T-cell (primary cell): Measurements from ENCODE around the gene NRXN2. TPM values are rescaled to one million over a fixed set of nuclear protein-coding genes. Genes with fewer than 3 reads are reported as not detected.

Experiments
- ATAC-seq, 4 experiments: fragments of 200-7000 bp in 3 of 4; fragments of 150-1000 bp in 1 of 4; cut with Tn5 transposase; replicated peaks in 1 of 4; 1 replicate in 3 of 4; 2 replicates in 1 of 4; pipeline ENCODE4 v1.10.0; 2021; ENCODE audit warnings: moderate library complexity in 3 of 4, mild to moderate bottlenecking in 2 of 4, moderate number of reproducible peaks in 1 of 4
- CTCF ChIA-PET, 2 donors: fragments of 300-600 bp; sonication (Branson Sonifier 250); formaldehyde crosslinking; loops; one replicate each; lab custom pipeline; 2022; ENCODE audit warnings: antibody characterized with exemption in 2 of 2; lab: Charles Lee
- POLR2A ChIA-PET, 2 donors: fragments of 300-600 bp; sonication (Branson Sonifier 250); formaldehyde crosslinking; loops; one replicate each; lab custom pipeline; 2022; ENCODE audit warnings: antibody characterized with exemption in 2 of 2; lab: Charles Lee
- DNase-seq, 35 experiments: peaks; one replicate each; pipeline versions ENCODE4 v3.0.0 to v3.0.0-alpha.2; 2013 to 2023
- H3K27ac ChIP-seq: one replicate; pipeline ENCODE4 v1.5.1; 2013; ENCODE audit warnings: low read length
- H3K27me3 ChIP-seq, 2 experiments: replicated peaks in 1 of 2; 1 replicate in 1 of 2; 2 replicates in 1 of 2; pipeline versions ENCODE4 v1.6.1 to v1.7.0; 2013; ENCODE audit warnings: low read length in 1 of 2, mixed read lengths in 1 of 2; ENCODE audit not compliant: control insufficient read depth in 2 of 2, insufficient read depth in 2 of 2; ENCODE audit errors: extremely low read depth in 1 of 2
- H3K36me3 ChIP-seq, 2 donors: 1 replicate in 1 of 2; 2 replicates in 1 of 2; pipeline versions ENCODE4 v1.6.1 to v1.7.0; 2013; ENCODE audit warnings: low read length in 1 of 2; ENCODE audit not compliant: control insufficient read depth in 2 of 2, insufficient read depth in 1 of 2; ENCODE audit errors: extremely low read depth in 1 of 2
- H3K4me1 ChIP-seq, 2 experiments: 1 replicate in 1 of 2; 2 replicates in 1 of 2; pipeline versions ENCODE4 v1.6.1 to v1.7.0; 2013; ENCODE audit warnings: low read length in 2 of 2, mixed read lengths in 1 of 2; ENCODE audit not compliant: insufficient read depth in 2 of 2, control insufficient read depth in 1 of 2; ENCODE audit errors: extremely low read depth in 1 of 2
- H3K4me3 ChIP-seq, 2 donors: 1 replicate in 1 of 2; 2 replicates in 1 of 2; pipeline versions ENCODE4 v1.5.1 to v1.7.0; 2013; ENCODE audit warnings: mild to moderate bottlenecking in 2 of 2, low read length in 1 of 2, moderate library complexity in 1 of 2; ENCODE audit not compliant: control insufficient read depth in 1 of 2; ENCODE audit errors: extremely low read depth in 1 of 2
- H3K9me3 ChIP-seq: 2 replicates; pipeline ENCODE4 v1.7.0; 2013
- H3K27ac Mint-ChIP-seq, 2 donors: one replicate each; pipeline ENCODE4 v1.8.0; 2020 to 2021; ENCODE audit warnings: mild to moderate bottlenecking in 2 of 2, mixed read lengths in 2 of 2
- H3K27me3 Mint-ChIP-seq, 2 donors: one replicate each; pipeline ENCODE4 v1.8.0; 2021 to 2022; ENCODE audit warnings: mixed read lengths in 2 of 2
- H3K36me3 Mint-ChIP-seq: one replicate; pipeline ENCODE4 v1.8.0; 2021; ENCODE audit warnings: mixed read lengths
- H3K4me1 Mint-ChIP-seq, 3 donors: one replicate each; pipeline ENCODE4 v1.8.0; 2020 to 2022; ENCODE audit warnings: mixed read lengths in 3 of 3, mild to moderate bottlenecking in 1 of 3
- H3K4me3 Mint-ChIP-seq, 3 donors: one replicate each; pipeline ENCODE4 v1.8.0; 2020 to 2022; ENCODE audit warnings: mild to moderate bottlenecking in 3 of 3, mixed read lengths in 3 of 3, moderate library complexity in 3 of 3
- H3K9me3 Mint-ChIP-seq, 3 donors: one replicate each; pipeline ENCODE4 v1.8.0; 2020 to 2022; ENCODE audit warnings: mixed read lengths in 3 of 3
- WGBS: methylation state at CpG from one replicate; pipeline ENCODE4 v1.1.5; 2013; ENCODE audit warnings: missing lambda C conversion rate; ENCODE audit not compliant: insufficient coverage; 5-methylcytosine and 5-hydroxymethylcytosine counted together
- total RNA-seq, 35 experiments: library from RNA in 6 of 35; stranded (reverse) in 6 of 35; fragments of 120-200 nt in 1 of 35; gene quantifications; one replicate each; pipeline versions ENCODE4 v1.2.1 to v1.2.4 and lab custom pipeline; 2013 to 2026

NRXN2 gene
- total RNA-seq, 5 donors from 2014 or later (not counting 1 experiment from before 2014, with no cell fraction given): 0.43 to 0.70 (median 0.47) TPM; not detected in 2

DNA sequence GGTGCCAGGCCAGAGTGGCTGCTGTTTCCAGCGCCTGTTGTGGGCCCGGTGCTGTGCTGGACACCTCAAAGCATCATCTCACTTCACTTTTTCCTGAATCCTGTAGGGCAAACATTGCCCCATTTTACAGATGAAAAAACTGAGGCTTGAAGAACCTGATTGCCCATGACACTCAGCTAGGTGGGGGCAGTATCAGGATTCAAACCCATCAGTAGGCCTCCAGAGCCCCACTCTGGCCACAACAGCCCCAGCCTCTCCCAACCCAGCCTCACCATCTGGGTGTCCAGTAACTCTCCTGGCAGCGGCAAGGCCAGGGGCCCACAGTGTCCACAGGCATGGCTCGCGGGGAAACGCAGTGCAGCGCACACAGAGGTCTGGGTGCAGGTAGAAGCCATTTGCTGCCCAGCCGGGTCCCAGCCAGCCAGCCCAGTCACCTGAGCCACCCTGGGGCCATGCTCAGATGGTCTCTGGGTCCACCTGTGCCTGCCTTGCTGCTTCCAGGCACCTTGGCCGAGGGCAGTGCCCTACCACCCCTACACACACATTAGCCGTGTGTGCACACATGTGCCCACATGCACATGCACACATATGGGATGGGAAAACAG is 120.4 kb downstream of the NRXN2 start:
- Mint-ChIP-seq H3K27ac (no peak overlapping the region), H3K36me3 (no peaks in the 10 kb centered on the region), H3K27me3 (peaks cover 0 to 10% of the 10 kb centered on the region in 2 donors), H3K4me3 (no peak overlapping the region), H3K9me3 (no peaks in the 10 kb centered on the region), H3K4me1 (no peaks in the 10 kb centered on the region)
- 90% methylated on average over 10 of the region's 10 CpGs for WGBS
- H3K4me3 ChIP-seq: no peak overlapping the region
- ChIA-PET CTCF (no interaction called here), POLR2A (no interaction called here)
- H3K36me3 ChIP-seq: no peaks in the 10 kb centered on the region
- DNase-seq: no peak
- peaks cover 0 to 45% of the 10 kb centered on the region in 2 experiments for H3K27me3 ChIP-seq
- no peaks in the 10 kb centered on the region for H3K4me1 ChIP-seq
- no peaks in the 10 kb centered on the region for H3K9me3 ChIP-seq
- H3K27ac ChIP-seq: no peak overlapping the region
- ATAC-seq: no peak

DNA sequence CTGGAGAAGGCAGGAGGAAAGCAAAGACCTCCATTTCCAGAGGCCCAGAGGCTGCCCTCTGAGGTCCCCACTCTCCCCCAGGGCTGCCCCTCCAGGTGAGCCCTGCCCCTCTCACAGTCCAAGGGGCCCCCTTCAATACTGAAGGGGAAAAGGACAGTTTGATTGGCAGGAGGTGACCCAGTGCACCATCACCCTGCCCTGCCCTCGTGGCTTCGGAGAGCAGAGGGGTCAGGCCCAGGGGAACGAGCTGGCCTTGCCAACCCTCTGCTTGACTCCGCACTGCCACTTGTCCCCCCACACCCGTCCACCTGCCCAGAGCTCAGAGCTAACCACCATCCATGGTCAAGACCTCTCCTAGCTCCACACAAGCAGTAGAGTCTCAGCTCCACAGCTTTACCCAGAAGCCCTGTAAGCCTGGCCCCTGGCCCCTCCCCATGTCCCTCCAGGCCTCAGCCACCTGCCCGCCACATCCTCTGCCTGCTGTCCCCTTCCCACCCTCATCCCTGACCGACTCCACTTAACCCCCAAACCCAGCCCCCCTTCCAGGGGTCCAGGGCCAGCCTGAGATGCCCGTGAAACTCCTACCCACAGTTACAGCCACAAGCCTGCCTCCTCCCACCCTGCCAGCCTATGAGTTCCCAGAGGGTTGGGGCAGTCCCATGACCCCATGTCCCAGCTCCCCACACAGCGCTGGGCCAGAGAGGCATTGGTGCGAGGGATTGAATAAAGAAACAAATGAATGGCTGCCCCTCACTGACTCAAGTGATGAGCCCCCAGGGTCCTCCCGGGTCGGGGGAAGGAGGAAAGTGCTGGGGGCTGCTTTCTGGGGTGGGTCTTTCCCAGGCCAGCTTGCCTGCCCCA is 121.2 kb downstream of the NRXN2 start:
- no peaks in the 10 kb centered on the region for H3K9me3 Mint-ChIP-seq
- H3K36me3 Mint-ChIP-seq: no peaks in the 10 kb centered on the region
- H3K36me3 ChIP-seq: no peaks in the 10 kb centered on the region
- DNase-seq (no peak), ATAC-seq (no peak)
- H3K27me3 Mint-ChIP-seq: peaks cover 0 to 14% of the 10 kb centered on the region in 2 donors
- H3K4me3 ChIP-seq: no peak overlapping the region
- H3K4me1 Mint-ChIP-seq: no peaks in the 10 kb centered on the region
- H3K4me1 ChIP-seq: no peaks in the 10 kb centered on the region
- H3K27ac ChIP-seq: no peak overlapping the region
- POLR2A ChIA-PET: no interaction called here
- CTCF ChIA-PET: no interaction called here
- H3K9me3 ChIP-seq: no peaks in the 10 kb centered on the region
- 64% methylated on average over 7 of the region's 12 CpGs for WGBS
- H3K27ac Mint-ChIP-seq: no peak overlapping the region
- H3K4me3 Mint-ChIP-seq: no peak overlapping the region
- H3K27me3 ChIP-seq: peaks cover 0 to 47% of the 10 kb centered on the region in 2 experiments

DNA sequence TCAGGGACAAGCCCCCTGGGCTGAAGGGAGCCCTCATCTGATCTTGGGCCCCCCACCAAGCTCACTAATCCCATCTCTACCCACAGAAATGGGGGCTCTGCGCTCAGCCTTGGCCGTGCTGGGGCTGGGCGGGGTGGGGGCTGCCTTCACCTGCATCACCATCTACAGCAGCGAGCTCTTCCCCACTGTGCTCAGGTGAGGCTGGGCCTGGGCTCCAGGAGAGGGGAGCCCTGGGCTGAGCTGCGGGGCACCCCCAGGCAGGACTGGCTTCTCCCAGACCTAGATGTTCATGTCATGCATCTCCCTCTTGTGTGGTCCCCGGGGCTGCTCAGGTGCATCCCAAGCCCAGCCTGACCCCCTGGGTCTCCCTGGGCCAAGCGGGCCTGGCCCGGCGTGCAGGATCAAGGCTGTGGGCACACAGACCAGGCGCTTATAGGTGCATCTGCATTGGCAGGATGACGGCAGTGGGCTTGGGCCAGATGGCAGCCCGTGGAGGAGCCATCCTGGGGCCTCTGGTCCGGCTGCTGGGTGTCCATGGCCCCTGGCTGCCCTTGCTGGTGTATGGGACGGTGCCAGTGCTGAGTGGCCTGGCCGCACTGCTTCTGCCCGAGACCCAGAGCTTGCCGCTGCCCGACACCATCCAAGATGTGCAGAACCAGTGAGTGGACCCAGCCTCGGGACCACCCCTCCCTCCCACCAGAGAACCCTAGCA is 122.6 kb downstream of the NRXN2 start:
- H3K27me3 ChIP-seq: peaks cover 0 to 42% of the 10 kb centered on the region in 2 experiments
- ChIA-PET POLR2A (no interaction called here), CTCF (no interaction called here)
- no peaks in the 10 kb centered on the region for H3K36me3 ChIP-seq
- DNase-seq: no peak
- no peaks in the 10 kb centered on the region for H3K36me3 Mint-ChIP-seq
- H3K27ac Mint-ChIP-seq: no peak overlapping the region
- no peak overlapping the region for H3K4me3 ChIP-seq
- no peaks in the 10 kb centered on the region for H3K9me3 Mint-ChIP-seq
- H3K27ac ChIP-seq: no peak overlapping the region
- no peak overlapping the region for H3K4me3 Mint-ChIP-seq
- ATAC-seq: no peak
- no peaks in the 10 kb centered on the region for H3K4me1 ChIP-seq
- no peaks in the 10 kb centered on the region for H3K9me3 ChIP-seq
- H3K4me1 Mint-ChIP-seq: no peaks in the 10 kb centered on the region
- H3K27me3 Mint-ChIP-seq: peaks cover 0 to 13% of the 10 kb centered on the region in 2 donors
- WGBS: 82% methylated on average over 15 of the region's 19 CpGs

DNA sequence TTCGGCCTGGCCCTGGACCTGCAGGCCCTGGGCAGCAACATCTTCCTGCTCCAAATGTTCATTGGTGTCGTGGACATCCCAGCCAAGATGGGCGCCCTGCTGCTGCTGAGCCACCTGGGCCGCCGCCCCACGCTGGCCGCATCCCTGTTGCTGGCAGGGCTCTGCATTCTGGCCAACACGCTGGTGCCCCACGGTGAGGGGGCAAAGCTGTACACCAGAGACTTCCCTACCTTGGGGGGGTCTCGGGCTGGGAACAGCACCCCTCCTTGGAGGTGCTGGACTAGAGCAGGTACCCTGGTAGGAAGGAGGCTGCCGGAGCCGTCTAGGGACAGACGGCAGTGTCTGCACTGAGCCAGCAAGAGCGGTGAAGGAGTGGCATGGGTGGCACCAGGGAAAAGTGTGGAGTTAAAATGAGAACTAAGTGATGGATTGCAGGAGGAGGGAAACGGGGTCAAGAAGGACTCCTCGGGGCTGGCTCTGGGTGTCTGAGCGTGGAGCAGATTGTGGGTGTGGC is 123.2 kb downstream of the NRXN2 start:
- H3K27ac Mint-ChIP-seq: no peak overlapping the region
- POLR2A ChIA-PET: no interaction called here
- CTCF ChIA-PET: no interaction called here

DNA sequence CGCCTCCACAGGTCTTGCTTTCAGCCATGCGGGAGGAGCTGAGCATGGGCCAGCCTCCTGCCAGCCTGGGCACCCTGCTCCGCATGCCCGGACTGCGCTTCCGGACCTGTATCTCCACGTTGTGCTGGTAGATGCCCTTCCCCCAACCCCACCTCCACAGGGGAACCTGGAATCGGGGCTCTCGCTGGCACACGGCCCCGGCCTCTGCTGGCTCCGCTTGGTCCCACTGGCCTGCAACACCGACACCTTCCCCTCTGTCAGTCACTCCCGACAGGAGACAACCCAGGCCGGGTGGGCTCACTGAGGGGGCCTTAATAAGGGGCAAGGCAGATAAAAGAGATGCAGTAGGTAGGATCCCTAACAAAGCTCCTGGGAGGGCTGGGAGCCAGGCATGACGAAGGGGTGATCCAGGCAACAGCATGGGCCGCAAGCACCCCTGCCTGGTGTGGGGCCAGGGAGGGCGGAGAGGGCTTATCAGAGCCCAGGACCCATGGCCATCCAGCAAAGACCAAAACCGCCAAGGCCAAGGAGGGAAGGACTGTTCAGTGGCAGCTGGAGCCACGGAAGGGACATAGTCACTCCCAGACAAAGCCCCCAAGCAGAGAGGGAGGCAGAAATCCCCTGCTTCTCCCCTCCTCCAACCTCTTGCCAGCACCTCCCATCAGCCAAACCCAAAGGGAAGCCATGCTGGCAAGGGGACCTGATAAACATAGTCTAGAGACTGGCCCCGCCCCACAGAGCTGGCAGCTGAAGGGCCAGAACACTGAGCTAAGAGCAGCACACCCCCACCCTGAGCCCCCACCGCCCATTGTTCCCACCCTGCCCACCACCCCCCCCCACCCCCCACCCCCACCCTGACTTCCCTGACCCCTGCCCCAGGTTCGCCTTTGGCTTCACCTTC is 124.0 kb downstream of the NRXN2 start:
- CTCF ChIA-PET: no interaction called here
- Mint-ChIP-seq H3K27ac (no peak overlapping the region), H3K27me3 (peaks cover 0 to 8% of the 10 kb centered on the region in 2 donors), H3K4me3 (no peak overlapping the region), H3K9me3 (no peaks in the 10 kb centered on the region), H3K4me1 (no peaks in the 10 kb centered on the region), H3K36me3 (no peaks in the 10 kb centered on the region)
- 88% methylated on average over 11 of the region's 23 CpGs for WGBS
- Histone ChIP-seq H3K9me3 (no peaks in the 10 kb centered on the region), H3K4me3 (no peak overlapping the region), H3K27me3 (peaks cover 0 to 28% of the 10 kb centered on the region in 2 experiments), H3K27ac (no peak overlapping the region), H3K4me1 (no peaks in the 10 kb centered on the region), H3K36me3 (no peaks in the 10 kb centered on the region)
- ATAC-seq: no peak
- no peak for DNase-seq
- POLR2A ChIA-PET: no interaction called here

More for the DNA sequence above, 123.2 kb downstream of the NRXN2 start:
- Histone ChIP-seq H3K27ac (no peak overlapping the region), H3K27me3 (peaks cover 0 to 35% of the 10 kb centered on the region in 2 experiments), H3K36me3 (no peaks in the 10 kb centered on the region), H3K9me3 (no peaks in the 10 kb centered on the region), H3K4me1 (no peaks in the 10 kb centered on the region), H3K4me3 (no peak overlapping the region)
- Mint-ChIP-seq H3K4me1 (no peaks in the 10 kb centered on the region), H3K36me3 (no peaks in the 10 kb centered on the region), H3K4me3 (no peak overlapping the region), H3K9me3 (no peaks in the 10 kb centered on the region), H3K27me3 (peaks cover 0 to 10% of the 10 kb centered on the region in 2 donors)
- 84% methylated on average over 17 of the region's 17 CpGs for WGBS
- ATAC-seq (no peak), DNase-seq (no peak)
